Fibroblast of gingiva (primary cell): ENCODE data around the gene SYNCRIP.
"Not testable (repeated sequence)": the region's sequence is repeated elsewhere in the genome, so short reads cannot be mapped to it uniquely, and the experiment has no call there.

Experiments
- DNase-seq: peaks from one replicate; pipeline ENCODE4 v3.0.0-alpha.2; 2011; ENCODE audit warnings: low read depth

SYNCRIP gene

GRCh38 chr6:85594197-85594930 is 48.3 kb downstream of the SYNCRIP start:
- no peak for DNase-seq

- DNase-seq, result peak; percentile 98
These were observed 49.1 kb downstream of the SYNCRIP start, which contains the start of gene SNX14 for GRCh38 chr6:85593438-85594196. Gene SNX14, minus strand, starts transcription at chr6:85593858. Its CDS starts 140 bp downstream, at chr6:85593718.

- DNase-seq, result no peak
These were observed 50.7 kb downstream of the SYNCRIP start for GRCh38 chr6:85592033-85592432.

GRCh38 chr6:85591207-85591606 is 51.5 kb downstream of the SYNCRIP start:
- DNase-seq, result no peak

GRCh38 chr6:85585741-85586140 is 56.9 kb downstream of the SYNCRIP start:
- DNase-seq, result peak; percentile 78

GRCh38 chr6:85582832-85583231 is 59.9 kb downstream of the SYNCRIP start:
- not testable (repeated sequence) for DNase-seq

- no peak for DNase-seq
These were observed 61.1 kb downstream of the SYNCRIP start for GRCh38 chr6:85581572-85581971.

- no peak for DNase-seq
These were observed 61.8 kb downstream of the SYNCRIP start for GRCh38 chr6:85580878-85581267.

- no peak for DNase-seq
These were observed 62.4 kb downstream of the SYNCRIP start for GRCh38 chr6:85580118-85580877.

GRCh38 chr6:85579581-85579980 is 63.1 kb downstream of the SYNCRIP start:
- no peak for DNase-seq

GRCh38 chr6:85576476-85576875 is 66.2 kb downstream of the SYNCRIP start:
- DNase-seq, result no peak

GRCh38 chr6:85574932-85575598 is 67.6 kb downstream of the SYNCRIP start:
- peak; percentile 56 for DNase-seq

GRCh38 chr6:85569323-85569722 is 73.4 kb downstream of the SYNCRIP start:
- no peak for DNase-seq

GRCh38 chr6:85568411-85568810 is 74.3 kb downstream of the SYNCRIP start:
- no peak for DNase-seq

GRCh38 chr6:85565736-85566135 is 77.0 kb downstream of the SYNCRIP start:
- DNase-seq, result no peak

- DNase-seq, result not testable (repeated sequence)
These were observed 78.5 kb downstream of the SYNCRIP start for GRCh38 chr6:85564223-85564622.
